SJCRH30 (cell line): ENCODE results near the gene UBXN1. TPM values are rescaled to one million over a fixed set of nuclear protein-coding genes. Genes with fewer than 3 reads are reported as not detected.
"Not testable (repeated sequence)": the region's sequence is repeated elsewhere in the genome, so short reads cannot be mapped to it uniquely, and the experiment has no call there.

ENCODE experiments used
- DNase-seq, 2 experiments: peaks; one replicate each; pipeline ENCODE4 v3.0.0-alpha.2; 2015 to 2020
- H3K27ac ChIP-seq: fragments of 250-450 bp; sonication (Bioruptor Pico); 2 replicates; pipeline ENCODE4 v1.5.1; 2020; ENCODE audit warnings: mild to moderate bottlenecking, moderate library complexity
- H3K27me3 ChIP-seq: fragments of 250-450 bp; sonication (Bioruptor Pico); 2 replicates; pipeline ENCODE4 v1.5.1; 2020; ENCODE audit warnings: mild to moderate bottlenecking, moderate library complexity
- H3K36me3 ChIP-seq: fragments of 250-450 bp; sonication (Bioruptor Pico); 2 replicates; pipeline ENCODE4 v1.5.1; 2020; ENCODE audit warnings: mild to moderate bottlenecking, moderate library complexity
- H3K4me1 ChIP-seq: fragments of 250-450 bp; sonication (Bioruptor Pico); 2 replicates; pipeline ENCODE4 v1.5.1; 2020; ENCODE audit warnings: mild to moderate bottlenecking, moderate library complexity
- H3K4me3 ChIP-seq: fragments of 250-450 bp; sonication (Bioruptor Pico); 2 replicates; pipeline ENCODE4 v1.5.1; 2020; ENCODE audit warnings: mild to moderate bottlenecking, moderate library complexity
- H3K9me3 ChIP-seq: fragments of 250-450 bp; sonication (Bioruptor Pico); replicated peaks from 2 replicates; pipeline ENCODE4 v1.5.1; 2020; ENCODE audit warnings: mild to moderate bottlenecking, moderate library complexity
- total RNA-seq: library from RNA; depleted of rRNA; stranded (reverse); fragments of >200 nt; shearing (Covaris generic); gene quantifications from 2 replicates; pipeline ENCODE4 v1.2.3, GENCODE V29; 2014

Gene UBXN1
- total RNA-seq, 1 experiment from 2014 or later = 73.1 TPM

- H3K4me1 ChIP-seq = peaks cover 6% of the 10 kb centered on the region
- peaks cover 14% of the 10 kb centered on the region for H3K36me3 ChIP-seq
- DNase-seq = no peak
These were observed 23.4 kb upstream of the UBXN1 start for GRCh38 chr11:62702246-62702645.

DNA sequence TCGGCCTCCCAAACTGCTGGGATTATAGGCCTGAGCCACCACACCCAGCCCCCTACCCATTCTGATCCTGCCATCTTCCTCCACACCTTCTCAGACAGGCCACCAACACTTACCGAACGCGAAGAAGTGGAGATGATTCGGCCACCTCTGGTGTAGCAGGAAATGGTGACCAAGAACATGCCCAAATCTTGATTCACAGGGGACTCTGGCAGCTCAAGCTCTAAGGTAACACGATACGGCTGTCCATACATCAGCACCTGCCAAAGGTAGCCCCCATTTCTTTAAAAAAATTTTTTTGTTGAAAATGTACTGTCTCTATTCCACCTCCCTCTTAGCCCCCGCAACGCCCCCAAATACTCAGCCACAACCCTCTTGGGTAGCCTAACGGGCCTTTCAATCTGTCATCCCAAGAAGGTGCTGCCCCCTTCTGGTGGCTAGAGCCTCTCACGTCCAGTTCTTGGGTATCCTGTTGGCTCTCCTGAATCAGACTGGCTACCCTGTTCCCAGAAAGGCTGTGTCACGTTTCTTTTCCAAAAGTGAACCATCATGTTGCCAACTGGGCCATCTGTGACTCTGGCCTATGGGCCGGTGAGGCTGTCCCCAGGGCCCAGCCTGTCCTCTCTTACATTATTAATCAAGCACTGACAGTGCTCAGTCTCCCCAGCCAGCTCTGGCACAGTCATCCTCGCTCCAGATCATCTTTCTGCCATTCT is 15.7 kb upstream of the UBXN1 start:
- Histone ChIP-seq H3K27me3 (no peaks in the 10 kb centered on the region), H3K36me3 (peaks cover 26% of the 10 kb centered on the region), H3K4me3 (no peak overlapping the region), H3K27ac (no peak overlapping the region), H3K9me3 (no peaks in the 10 kb centered on the region), H3K4me1 (peaks cover 12% of the 10 kb centered on the region)
- DNase-seq = peak; percentile 77 to 87

More at GRCh38 chr11:62702246-62702645, 23.4 kb upstream of the UBXN1 start:
- no peaks in the 10 kb centered on the region for H3K9me3 ChIP-seq
- H3K27ac ChIP-seq = no peak overlapping the region
- H3K27me3 ChIP-seq = no peaks in the 10 kb centered on the region
- H3K4me3 ChIP-seq = no peak overlapping the region

DNA sequence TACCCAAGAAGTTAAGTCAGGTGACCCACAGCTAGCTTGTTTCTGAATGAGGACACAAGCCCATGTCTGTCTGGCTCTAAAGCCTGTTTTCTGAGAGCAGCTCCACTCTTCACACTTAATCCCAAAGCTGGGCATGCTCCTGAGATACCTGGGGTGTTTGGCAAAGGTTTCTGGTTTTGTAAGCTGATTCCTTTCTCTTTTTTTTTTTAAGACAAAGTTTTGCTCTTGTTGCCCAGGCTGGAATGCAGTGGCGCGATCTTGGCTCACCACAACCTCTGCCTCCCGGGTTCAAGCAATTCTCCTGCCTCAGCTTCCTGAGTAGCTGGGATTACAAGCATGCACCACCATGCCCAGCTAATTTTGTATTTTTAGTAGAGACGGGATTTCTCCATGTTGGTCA is 14.8 kb upstream of the UBXN1 start:
- not testable (repeated sequence) for H3K9me3 ChIP-seq, H3K27me3 ChIP-seq, H3K4me3 ChIP-seq, H3K27ac ChIP-seq
- Histone ChIP-seq H3K36me3 (peaks cover 23% of the 10 kb centered on the region), H3K4me1 (peaks cover 22% of the 10 kb centered on the region)
- DNase-seq = peak in 1 of 2 experiments; percentile 0

DNA sequence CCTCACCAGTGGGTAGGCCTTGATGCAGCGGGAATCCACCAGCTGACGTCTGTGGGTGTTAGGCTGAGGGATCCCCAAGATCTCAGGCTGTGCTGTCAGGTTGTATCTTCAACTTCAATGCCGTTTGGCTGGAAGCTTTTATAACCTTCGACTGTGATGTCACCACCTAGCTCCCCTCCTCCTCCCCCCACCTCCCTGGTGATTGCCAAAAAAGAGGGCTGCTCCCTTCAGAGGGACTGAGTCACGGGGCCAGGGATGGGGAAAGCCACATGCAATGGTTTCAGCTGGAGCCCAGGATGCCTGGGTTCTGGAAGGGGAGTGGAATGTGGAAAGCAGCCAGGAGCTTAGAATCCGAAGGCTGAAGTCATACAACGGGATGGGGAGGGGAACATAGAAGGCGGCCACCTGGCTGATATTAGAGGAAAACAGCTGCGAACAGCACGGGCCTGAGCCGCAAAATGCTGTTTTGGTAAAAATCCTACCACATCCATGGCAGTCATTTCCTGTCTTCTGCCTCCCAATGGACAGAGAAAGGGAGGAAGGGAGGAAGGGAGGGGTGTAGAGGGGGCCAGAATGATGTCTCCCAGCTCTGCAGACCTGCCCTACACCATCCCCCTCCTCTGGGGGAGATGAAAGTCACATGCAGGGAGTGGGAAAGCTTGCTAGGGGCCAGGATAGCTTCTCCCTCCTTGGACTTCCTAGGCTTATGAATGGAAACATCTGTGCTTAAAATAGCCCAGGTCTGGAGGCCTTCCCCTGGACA is 10.7 kb upstream of the UBXN1 start, which contains the start of gene LRRN4CL:
Gene LRRN4CL (minus strand): TSS at position 110 of the 763 bp plus-strand sequence. CDS start 1,022 bp downstream, outside the sequence.
- Histone ChIP-seq H3K4me3 (no peak within 1 kb of the TSS; the same call in 1 of the 2 replicates), H3K27me3 (no peaks in the 10 kb centered on the region), H3K9me3 (no peaks in the 10 kb centered on the region), H3K36me3 (peaks cover 23% of the 10 kb centered on the region), H3K27ac (peak within 1 kb of the TSS; percentile 51), H3K4me1 (peaks cover 29% of the 10 kb centered on the region)
- DNase-seq = peak; percentile 85 to 90

- no peaks in the 10 kb centered on the region for H3K9me3 ChIP-seq
- peak in 1 of 2 experiments; percentile 6 for DNase-seq
- no peaks in the 10 kb centered on the region for H3K27me3 ChIP-seq
- H3K27ac ChIP-seq = no peak overlapping the region
- H3K4me1 ChIP-seq = peaks cover 29% of the 10 kb centered on the region
- peaks cover 20% of the 10 kb centered on the region for H3K36me3 ChIP-seq
- H3K4me3 ChIP-seq = no peak overlapping the region
These were observed 9.6 kb upstream of the UBXN1 start for GRCh38 chr11:62688491-62688890.

- Histone ChIP-seq H3K9me3 (no peaks in the 10 kb centered on the region), H3K27ac (no peak overlapping the region), H3K4me1 (peaks cover 29% of the 10 kb centered on the region), H3K4me3 (no peak overlapping the region), H3K27me3 (no peaks in the 10 kb centered on the region), H3K36me3 (peaks cover 15% of the 10 kb centered on the region)
- DNase-seq = no peak
These were observed 8.9 kb upstream of the UBXN1 start for GRCh38 chr11:62687508-62688396.

GRCh38 chr11:62682518-62682917 is 3.6 kb upstream of the UBXN1 start:
- no peak overlapping the region for H3K27ac ChIP-seq
- no peak overlapping the region for H3K4me3 ChIP-seq
- peaks cover 3% of the 10 kb centered on the region; the same call in 1 of the 2 replicates for H3K36me3 ChIP-seq
- no peak for DNase-seq
- H3K4me1 ChIP-seq = peaks cover 6% of the 10 kb centered on the region
- H3K9me3 ChIP-seq = no peaks in the 10 kb centered on the region
- H3K27me3 ChIP-seq = no peaks in the 10 kb centered on the region

DNA sequence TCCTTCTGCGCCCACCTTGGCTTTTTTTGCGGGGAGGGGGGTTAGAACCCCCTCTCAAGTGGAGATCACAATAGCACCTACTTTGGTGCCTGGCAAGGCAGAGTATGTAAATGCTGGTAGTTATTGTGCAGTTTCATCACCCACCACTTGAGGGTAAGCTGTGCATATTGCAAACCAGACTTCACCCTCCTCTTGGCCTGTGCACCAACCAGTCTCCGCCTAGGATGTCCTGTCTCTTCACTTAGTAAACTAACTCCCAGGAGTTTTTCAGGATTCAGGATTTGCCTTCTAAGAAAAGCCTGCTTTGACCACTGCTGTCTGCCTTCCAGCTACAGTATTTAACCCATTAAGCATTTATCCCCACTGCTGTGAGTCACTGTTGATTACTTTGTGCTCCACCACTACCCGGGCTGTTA is 2.0 kb upstream of the UBXN1 start:
- H3K9me3 ChIP-seq = no peaks in the 10 kb centered on the region
- H3K36me3 ChIP-seq = peaks cover 13% of the 10 kb centered on the region
- peak; percentile 68 to 80 for DNase-seq
- no peak overlapping the region for H3K4me3 ChIP-seq
- H3K27ac ChIP-seq = no peak overlapping the region
- H3K27me3 ChIP-seq = no peaks in the 10 kb centered on the region
- H3K4me1 ChIP-seq = peaks cover 6% of the 10 kb centered on the region

- peak overlapping the region; percentile 99 for H3K4me3 ChIP-seq
- peak overlapping the region; percentile 70 for H3K27ac ChIP-seq
- DNase-seq = no peak
These were observed 472 bp downstream of the UBXN1 start for GRCh38 chr11:62678433-62678769.

DNA sequence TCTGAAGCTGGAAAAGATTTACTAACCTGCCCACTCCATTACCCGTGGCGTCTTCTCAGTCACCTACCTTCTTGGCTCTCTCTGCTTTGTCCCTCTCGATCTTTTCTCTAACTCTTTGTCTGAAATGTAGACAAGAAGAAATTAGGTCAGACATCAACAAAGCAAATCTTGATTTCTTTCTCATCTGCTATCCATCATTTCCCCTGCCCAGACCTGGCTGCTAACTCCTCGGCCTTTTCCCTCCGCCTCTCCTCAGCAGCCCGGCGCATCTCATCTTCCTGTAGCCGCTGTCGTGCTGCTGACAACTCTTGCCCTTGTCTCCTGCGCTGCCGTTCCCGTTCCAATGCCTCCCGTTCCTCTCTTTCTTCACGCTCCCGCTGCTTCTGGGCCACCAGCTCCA is 1.2 kb downstream of the UBXN1 start:
- Histone ChIP-seq H3K27me3 (no peaks in the 10 kb centered on the region), H3K9me3 (no peaks in the 10 kb centered on the region), H3K27ac (no peak overlapping the region), H3K36me3 (peaks cover 22% of the 10 kb centered on the region), H3K4me3 (peak overlapping the region; percentile 99; the same call in 1 of the 2 replicates), H3K4me1 (peaks cover 6% of the 10 kb centered on the region)
- DNase-seq = no peak

More at GRCh38 chr11:62678433-62678769, 472 bp downstream of the UBXN1 start:
- Histone ChIP-seq H3K4me1 (peaks cover 6% of the 10 kb centered on the region), H3K9me3 (no peaks in the 10 kb centered on the region), H3K36me3 (peaks cover 18% of the 10 kb centered on the region), H3K27me3 (no peaks in the 10 kb centered on the region)

DNA sequence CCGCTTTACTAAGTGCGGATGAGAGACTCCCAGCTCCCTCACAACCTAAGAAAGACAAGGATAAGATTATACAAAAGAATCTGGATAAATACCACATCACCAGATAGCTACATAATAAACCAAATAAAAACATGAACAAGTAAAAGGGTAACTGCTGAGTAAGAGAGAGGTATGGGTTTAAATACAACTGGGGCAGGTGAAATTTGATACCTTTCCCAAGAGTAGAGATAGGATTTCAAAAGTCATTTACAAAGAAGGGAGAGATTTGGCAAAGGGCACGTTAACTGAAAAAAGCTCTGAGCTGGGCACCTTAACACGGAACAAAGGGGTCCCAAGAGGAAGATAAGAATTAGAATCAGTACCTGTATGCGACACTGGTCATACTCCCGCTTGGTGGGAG is 1.7 kb downstream of the UBXN1 start:
- H3K9me3 ChIP-seq = no peaks in the 10 kb centered on the region
- H3K36me3 ChIP-seq = peaks cover 22% of the 10 kb centered on the region
- DNase-seq = no peak
- peaks cover 6% of the 10 kb centered on the region for H3K4me1 ChIP-seq
- no peak overlapping the region for H3K27ac ChIP-seq
- no peaks in the 10 kb centered on the region for H3K27me3 ChIP-seq
- no peak overlapping the region for H3K4me3 ChIP-seq

- Histone ChIP-seq H3K27ac (no peak overlapping the region), H3K27me3 (no peaks in the 10 kb centered on the region), H3K9me3 (no peaks in the 10 kb centered on the region), H3K4me1 (peaks cover 6% of the 10 kb centered on the region), H3K4me3 (no peak overlapping the region), H3K36me3 (peaks cover 22% of the 10 kb centered on the region)
- DNase-seq = no peak
These were observed 2.2 kb downstream of the UBXN1 start for GRCh38 chr11:62676698-62677097.

GRCh38 chr11:62675415-62675814 is 3.5 kb downstream of the UBXN1 start:
- H3K9me3 ChIP-seq, DNase-seq, H3K4me1 ChIP-seq, H3K27me3 ChIP-seq, H3K27ac ChIP-seq, H3K4me3 ChIP-seq: not testable (repeated sequence)
- H3K36me3 ChIP-seq = peaks cover 22% of the 10 kb centered on the region

- H3K4me1 ChIP-seq = peaks cover 4% of the 10 kb centered on the region; the same call in 1 of the 2 replicates
- H3K27me3 ChIP-seq = no peaks in the 10 kb centered on the region
- no peak overlapping the region for H3K27ac ChIP-seq
- no peak overlapping the region for H3K4me3 ChIP-seq
- H3K9me3 ChIP-seq = no peaks in the 10 kb centered on the region
- H3K36me3 ChIP-seq = peaks cover 22% of the 10 kb centered on the region
- DNase-seq = no peak
These were observed 5.7 kb downstream of the UBXN1 start for GRCh38 chr11:62673196-62673525.
